SKM-1 treated with dmso at 0.1 percent for 144 hours (cell line): Measurements from ENCODE around the gene C19orf67.

Source experiments
- DNase-seq: peaks from one replicate; lab custom pipeline; 2025; ENCODE audit not compliant: unreplicated experiment; lab: John Stamatoyannopoulos, UW

Gene C19orf67

GRCh38 chr19:14085309-14085995, at the start of gene C19orf67:
TSS of gene C19orf67 (minus strand) at chr19:14085783. CDS start at chr19:14085627, 156 bp downstream.
- no peak for DNase-seq

DNA sequence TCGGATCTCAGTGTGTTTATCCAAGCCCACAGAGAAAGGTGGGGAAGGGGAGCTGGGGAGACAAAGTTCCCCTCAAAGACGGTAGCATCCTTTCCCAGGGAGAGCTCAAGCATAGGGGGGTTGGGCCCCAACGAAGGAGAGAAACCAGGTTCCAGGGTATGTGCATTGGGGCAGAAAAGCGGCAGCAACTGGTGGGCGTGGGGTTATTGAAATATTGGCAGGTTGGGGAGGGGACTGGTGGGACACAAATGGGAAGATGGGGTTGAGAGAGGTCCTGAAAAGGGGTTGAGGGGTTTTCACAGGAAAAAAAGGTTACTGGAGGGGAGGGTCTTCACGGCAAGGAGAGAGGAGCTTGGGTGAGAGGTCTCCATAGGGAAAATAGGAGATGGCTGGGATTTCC, 49.8 kb upstream of the C19orf67 start:
- no peak for DNase-seq

GRCh38 chr19:14127929-14128509, 42.4 kb upstream of the C19orf67 start:
- DNase-seq, result peak; percentile 69

DNA sequence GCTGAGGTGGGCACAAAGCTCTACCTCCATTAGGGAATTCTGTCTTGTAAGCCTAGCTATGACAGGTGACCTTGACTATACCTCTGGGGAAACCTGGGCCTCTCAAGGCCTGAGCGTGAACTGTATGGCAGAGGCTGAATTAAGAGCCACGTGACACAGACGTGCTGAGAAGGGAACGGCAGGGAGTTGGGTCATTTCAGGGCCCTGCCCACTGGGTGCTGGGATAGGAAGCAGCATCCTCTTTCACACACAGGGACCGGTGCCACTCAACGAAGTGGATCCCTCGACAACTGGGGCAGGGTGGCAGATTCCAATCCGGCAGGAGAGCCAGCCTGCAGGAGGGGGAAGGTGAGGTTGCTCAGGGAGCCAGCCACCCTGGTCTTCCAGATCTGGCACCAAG, 41.6 kb upstream of the C19orf67 start:
- DNase-seq, result no peak

DNA sequence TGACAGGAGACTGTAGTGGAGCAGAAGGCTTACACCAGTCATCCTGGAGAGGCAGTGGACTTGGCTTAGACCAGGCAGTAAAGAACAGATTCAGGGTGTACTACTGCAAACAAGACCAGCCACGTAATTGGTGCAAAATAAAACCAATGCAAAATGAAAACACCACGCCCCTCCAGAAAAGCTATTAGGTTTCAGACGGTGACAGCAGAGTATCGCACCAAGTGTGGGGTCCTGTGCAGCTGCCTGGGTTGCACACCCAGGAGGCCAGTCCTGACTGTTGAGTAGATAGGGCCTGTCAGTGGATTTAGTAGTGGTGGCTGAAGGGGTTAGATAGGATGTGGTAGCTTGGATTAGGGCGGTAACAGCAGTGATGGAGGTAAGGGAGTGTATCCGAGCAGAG, 37.3 kb upstream of the C19orf67 start:
- no peak for DNase-seq

- DNase-seq, result no peak
Measured at GRCh38 chr19:14120497-14120780, 34.9 kb upstream of the C19orf67 start.

GRCh38 chr19:14119644-14120496, 34.3 kb upstream of the C19orf67 start:
- no peak for DNase-seq

GRCh38 chr19:14119146-14119545, 33.6 kb upstream of the C19orf67 start:
- no peak for DNase-seq

DNA sequence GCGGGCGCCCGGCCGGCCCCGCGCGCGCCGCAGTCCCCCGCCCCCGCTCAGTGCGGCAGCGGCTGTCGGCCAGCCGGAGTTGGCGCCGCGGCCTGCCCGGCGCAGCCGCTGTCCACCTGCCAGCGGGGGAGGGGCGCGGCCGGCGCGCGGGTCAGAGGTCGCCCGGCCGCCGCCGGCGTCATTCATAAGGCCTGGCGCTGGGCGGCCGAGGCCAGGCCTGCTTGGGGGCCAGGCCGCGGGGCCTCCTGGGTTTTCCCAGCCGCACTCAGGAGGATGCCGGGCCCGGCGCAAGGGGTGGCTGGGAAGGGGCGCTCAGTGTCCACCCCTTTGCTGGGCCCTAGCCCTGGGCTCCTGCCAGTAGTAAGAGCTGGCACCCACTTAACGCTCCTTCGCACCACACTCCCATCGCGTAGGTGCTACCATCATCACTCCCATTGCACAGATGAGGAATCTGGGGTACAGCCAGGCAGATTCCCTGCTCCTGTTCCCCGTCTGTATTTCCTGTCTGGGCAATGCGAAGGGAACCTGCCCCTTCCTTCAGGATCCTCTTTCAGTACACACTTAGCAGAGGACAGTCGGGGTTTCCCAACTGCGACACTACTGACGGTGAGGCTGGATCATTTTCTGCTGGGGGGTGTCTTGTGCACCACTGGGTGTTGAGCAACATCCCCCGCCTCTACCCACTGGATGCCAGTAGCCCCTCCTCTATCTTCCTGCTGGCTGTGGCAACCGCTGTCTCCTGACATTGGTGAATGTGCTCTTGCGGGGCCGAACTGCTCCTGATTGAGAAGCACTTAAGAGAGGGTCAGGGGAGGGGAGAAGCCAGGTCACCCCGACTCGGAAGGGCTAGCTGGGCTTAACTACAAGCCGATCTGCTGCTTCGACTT, 32.8 kb upstream of the C19orf67 start:
- DNase-seq, result peak; percentile 89

DNA sequence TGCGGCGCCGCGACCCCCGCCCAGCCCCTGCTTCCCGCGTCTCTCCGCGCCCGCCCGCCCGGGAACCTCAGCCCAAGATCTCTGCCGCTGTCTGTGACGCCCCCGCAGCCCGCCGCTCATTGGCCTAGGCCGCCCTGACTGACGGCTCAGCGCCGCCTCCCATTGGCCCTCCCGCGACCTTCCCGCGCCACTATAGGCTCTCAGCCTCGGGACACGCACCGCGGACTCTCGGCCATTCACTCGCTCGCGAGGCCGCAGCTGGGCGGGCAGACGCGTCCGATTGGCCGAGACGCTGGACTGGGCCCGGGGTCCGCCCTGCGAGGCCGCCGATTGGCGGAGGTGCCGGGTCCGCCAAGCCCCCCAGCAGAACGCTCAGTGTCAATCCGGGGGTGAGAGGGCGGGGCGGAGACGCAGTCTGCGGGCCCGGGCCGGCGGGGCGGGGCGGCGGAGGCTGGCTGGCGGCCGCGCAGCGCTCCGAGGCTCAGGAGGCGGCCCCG, 32.1 kb upstream of the C19orf67 start, which contains the start of gene PRKACA:
PRKACA (minus strand) TSS at position 95 of the 497 bp plus-strand sequence. CDS start 215 bp downstream, outside the sequence.
- DNase-seq, result peak; percentile 99

- DNase-seq, result no peak
Measured at GRCh38 chr19:14116918-14117578, 31.5 kb upstream of the C19orf67 start.

GRCh38 chr19:14116525-14116917, 30.9 kb upstream of the C19orf67 start:
- DNase-seq, result no peak

DNA sequence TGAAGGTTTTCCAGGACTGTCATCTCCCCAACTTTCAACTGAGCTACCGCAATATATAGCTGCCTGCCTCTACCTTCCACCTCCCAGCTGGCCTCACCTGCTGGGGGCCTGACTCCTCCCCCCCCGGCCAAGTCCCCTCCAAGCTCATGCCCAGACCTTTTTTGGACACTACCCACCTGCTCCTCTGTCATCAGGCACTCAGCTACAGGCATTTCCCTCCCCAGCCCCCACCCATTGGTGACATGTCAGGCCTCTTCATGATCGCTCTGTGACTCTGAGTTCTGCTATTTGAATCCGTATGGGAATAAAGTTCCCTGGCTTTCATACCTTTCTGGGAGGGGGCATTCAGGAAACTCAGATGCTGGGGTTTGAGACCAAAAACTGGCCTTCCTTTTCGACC, 30.2 kb upstream of the C19orf67 start:
- no peak for DNase-seq

DNA sequence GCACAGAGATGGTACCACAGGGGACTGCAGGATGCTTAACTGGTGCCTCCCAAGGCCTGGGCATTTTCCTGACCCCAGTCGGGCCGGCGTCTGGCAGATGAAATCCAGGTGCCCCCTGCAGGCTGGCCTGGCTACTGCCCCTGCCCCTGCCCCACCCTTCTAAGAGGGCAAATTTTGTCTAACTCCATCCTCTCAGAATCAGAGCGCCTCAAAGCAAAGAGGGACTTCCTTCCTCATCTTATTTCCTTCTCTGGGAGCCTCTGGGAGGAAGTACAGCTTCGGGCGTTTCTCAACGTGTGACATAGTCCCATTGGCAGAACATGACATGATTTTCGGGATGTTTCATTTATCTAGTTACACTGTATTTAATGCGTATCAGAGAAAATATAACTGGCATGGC, 29.3 kb upstream of the C19orf67 start:
- peak; percentile 86 for DNase-seq

- no peak for DNase-seq
Measured at GRCh38 chr19:14114439-14114838, 28.9 kb upstream of the C19orf67 start.

DNA sequence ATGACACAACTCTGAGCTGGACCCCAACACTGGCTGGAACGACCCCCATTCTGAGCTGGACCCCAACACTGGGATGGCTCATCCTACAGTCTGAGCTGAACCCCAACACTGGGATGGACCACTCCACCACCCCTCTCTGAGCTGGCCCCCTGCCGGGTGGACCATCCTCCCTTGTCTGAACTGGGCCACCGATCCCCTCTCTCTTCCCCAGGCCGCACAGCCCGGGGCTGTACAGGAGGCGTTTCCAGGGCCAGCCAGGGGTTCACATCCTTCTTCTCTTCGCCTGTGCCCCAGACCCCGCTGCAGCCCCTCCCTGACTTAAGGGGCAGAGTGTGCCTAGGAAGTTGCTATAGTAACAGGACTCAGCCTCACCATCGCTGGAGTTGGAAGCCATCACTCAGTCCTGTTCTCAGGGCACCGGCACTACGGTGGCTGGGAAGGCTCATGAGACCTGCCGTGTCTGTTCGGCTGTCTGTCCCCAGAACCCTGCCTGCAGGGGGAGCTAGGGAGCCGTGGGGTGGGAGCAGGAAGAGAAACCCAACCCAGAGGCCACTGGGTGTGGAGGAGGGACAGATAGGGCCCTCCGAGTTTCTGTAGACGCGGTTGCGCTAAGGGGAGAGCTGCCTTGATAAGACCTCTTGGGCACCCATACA, 28.3 kb upstream of the C19orf67 start:
- DNase-seq, result no peak

DNA sequence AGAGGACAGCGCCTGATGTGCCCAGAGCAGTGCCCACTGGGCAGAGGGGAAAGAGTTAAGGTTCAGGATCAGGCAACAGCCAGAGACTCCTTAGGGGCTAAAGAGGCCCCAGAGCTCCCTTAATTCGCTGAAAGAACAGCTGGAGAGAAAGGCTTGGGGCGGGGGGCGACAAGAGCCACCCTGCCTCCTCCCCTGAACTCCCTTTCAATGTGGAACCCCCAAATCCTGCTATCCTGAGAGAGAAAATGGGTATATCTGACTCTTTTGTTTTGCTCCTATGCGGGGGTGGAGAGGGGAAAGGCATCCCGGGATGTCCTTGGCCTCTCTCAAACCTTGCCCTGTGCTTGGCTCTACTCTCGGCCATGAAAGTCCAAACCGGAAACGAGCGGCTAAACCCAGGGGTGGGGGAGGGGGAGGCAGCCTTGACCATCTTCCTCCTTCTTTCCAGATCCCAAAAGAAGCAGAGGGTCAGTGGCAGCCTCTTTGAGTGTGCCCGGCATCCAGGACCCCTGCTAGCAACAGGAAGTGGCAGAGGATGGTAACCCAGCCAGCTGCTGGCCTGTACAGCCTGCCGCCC, 27.3 kb upstream of the C19orf67 start:
- no peak for DNase-seq

DNA sequence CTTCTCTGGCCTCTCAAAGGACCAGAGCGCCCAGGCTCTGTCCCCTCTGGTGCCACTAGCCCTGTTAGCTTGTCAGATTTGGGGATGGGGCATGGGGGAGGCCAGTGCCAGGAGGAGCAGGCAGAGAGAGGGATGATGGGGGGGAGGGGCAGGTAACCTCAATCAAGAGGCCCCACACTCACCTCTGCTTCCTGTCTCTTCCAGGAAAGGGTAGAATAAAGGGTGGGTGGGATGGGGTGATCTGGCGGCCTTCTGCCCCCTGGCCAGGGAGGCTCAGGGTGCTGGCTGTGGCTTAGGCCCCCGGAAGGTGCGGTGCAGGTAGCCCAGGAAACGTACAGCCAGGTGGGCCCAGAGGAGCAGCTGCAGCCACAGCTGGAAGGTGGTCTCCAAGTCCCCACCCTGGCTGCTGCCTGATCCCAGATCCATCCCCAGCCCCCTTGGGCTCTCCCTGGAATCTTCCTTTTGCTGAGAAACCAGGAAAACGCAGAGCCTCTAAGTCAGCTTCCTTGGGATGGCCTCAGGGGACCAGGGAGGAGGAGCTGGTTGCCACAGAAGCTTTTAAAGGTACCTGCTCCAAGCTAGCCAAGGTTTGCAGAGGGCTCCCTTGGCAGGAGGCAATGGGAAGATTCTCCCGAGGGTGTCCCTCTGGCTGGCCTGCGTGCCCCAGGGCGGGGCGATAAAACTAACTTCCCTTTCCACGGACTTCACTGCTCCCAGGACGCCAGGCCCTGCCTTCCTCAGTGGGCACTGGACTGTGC, 26.6 kb upstream of the C19orf67 start:
- no peak for DNase-seq

- no peak for DNase-seq
Measured at GRCh38 chr19:14111486-14111885, 25.9 kb upstream of the C19orf67 start.
